GM12891 (cell line): ENCODE measurements around the gene CYBC1.

Experiments used
- POLR2A ChIP-seq: IDR thresholded peaks from 2 replicates; pipeline ENCODE4 v1.6.1; 2011; ENCODE audit warnings: low read depth, low read length, control low read depth
- POLR2AphosphoS5 ChIP-seq: IDR thresholded peaks from 2 replicates; pipeline ENCODE4 v1.6.1; 2011; ENCODE audit warnings: low read depth, low read length, control low read depth
- SPI1 ChIP-seq: IDR thresholded peaks from 2 replicates; pipeline ENCODE4 v1.6.1; 2011; ENCODE audit warnings: low read depth, low read length, control low read depth
- TAF1 ChIP-seq: IDR thresholded peaks from 2 replicates; pipeline ENCODE4 v1.6.1; 2011; ENCODE audit warnings: low read depth, low read length, control low read depth

DNA sequence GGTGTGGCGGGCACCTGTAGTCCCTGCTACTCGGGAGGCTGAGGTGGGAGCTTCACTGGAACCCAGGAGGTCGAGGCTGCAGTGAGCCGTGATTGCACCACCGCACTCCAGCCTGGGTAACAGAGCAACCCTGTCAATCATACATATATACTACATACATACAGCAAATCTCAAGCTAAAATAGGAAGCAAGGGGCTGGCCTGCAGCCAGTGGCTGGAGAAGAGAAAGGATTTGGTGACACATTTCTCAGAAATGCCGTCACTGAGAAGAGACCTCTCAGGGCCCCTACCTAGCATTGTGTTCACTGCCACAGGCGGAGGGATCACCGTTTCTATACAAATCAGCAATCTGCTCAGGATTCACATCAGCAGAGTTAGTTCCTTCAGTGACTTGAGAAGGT is 24.9 kb upstream of the CYBC1 start:
- TF ChIP-seq POLR2A, result no peak
- TF ChIP-seq POLR2AphosphoS5, result no peak
- TF ChIP-seq SPI1, result no peak
- TF ChIP-seq TAF1, result no peak
